Right lobe of liver (tissue), 6 donors: Measurements from ENCODE around the gene CACNA1C. TPM values are rescaled to one million over a fixed set of nuclear protein-coding genes. Genes with fewer than 3 reads are reported as not detected.

Experiments used
- ATAC-seq, 4 donors: fragments of 200-7000 bp; cut with Tn5 transposase; one replicate each; pipeline ENCODE4 v1.9.1; 2020; ENCODE audit warnings: mild to moderate bottlenecking in 4 of 4, moderate library complexity in 4 of 4
- DNase-seq, 3 donors: peaks; one replicate each; pipeline ENCODE4 v3.0.0-alpha.2; 2020
- H3K27ac ChIP-seq, 3 donors: fragments of 200-600 bp; one replicate each; pipeline ENCODE4 v1.8.0; 2022
- H3K27me3 ChIP-seq, 2 donors: fragments of 200-600 bp; one replicate each; pipeline ENCODE4 v1.8.0; 2022
- H3K36me3 ChIP-seq, 4 donors: fragments of 200-600 bp; sonication (generic) in 1 of 4; one replicate each; pipeline versions ENCODE4 v1.5.1 to v1.8.0; 2017 to 2022; ENCODE audit warnings: control low read depth in 1 of 4
- H3K4me1 ChIP-seq, 4 donors: fragments of 200-600 bp; sonication (generic) in 1 of 4; one replicate each; pipeline versions ENCODE4 v1.5.1 to v1.8.0; 2017 to 2022; ENCODE audit warnings: control low read depth in 1 of 4
- H3K4me3 ChIP-seq, 3 donors: fragments of 200-600 bp; one replicate each; pipeline ENCODE4 v1.8.0; 2022
- H3K9me3 ChIP-seq, 4 donors: fragments of 200-600 bp; sonication (generic) in 1 of 4; one replicate each; pipeline versions ENCODE4 v1.5.1 to v1.8.0; 2017 to 2022; ENCODE audit warnings: control low read depth in 1 of 4
- POLR2A ChIP-seq: fragments of 450-650 bp; IDR thresholded peaks from one replicate; pipeline ENCODE4 v1.6.1; 2017; ENCODE audit warnings: antibody characterized with exemption, mild to moderate bottlenecking
- WGBS: methylation state at CpG from one replicate; pipeline ENCODE4 v1.1.6; 2018; ENCODE audit warnings: low coverage, low lambda C conversion rate; ENCODE audit not compliant: insufficient coverage; ENCODE audit errors: missing lambda C conversion rate; 5-methylcytosine and 5-hydroxymethylcytosine counted together
- intact Hi-C, 2 donors: fragments of 100-400 bp; cut with DNase I; formaldehyde crosslinking; loops; one replicate each; pipeline versions ENCODE4 v1.11.2 to v1.14.1; 2022
- total RNA-seq, 6 experiments: library from RNA; depleted of rRNA in 2 of 6; stranded (reverse); fragments of >200 nt in 2 of 6; fragmentation: NEBNext Ultra II Directional in 3 of 6; extraction: Animal tissue kit (Norgen Biotek cat#: 25700) in 3 of 6; gene quantifications; one replicate each; pipeline versions ENCODE4 v1.1.0 to v1.2.4, GENCODE V29; 2016 to 2023
- TF ChIP-seq, protein P1 (sequence below), 4 donors: fragments of 200-600 bp in 3 of 4; fragments of 450-650 bp in 1 of 4; IDR thresholded peaks; one replicate each; pipeline versions ENCODE4 v1.5.1 to v1.8.0; 2016 to 2022; ENCODE audit warnings: antibody characterized with exemption in 4 of 4, mild to moderate bottlenecking in 2 of 4
- donor health status: DM: no; HTN: yes; CAD: no.
- donor health status: DM: no; HTN: no; CAD: no.
- donor health status: DM: no; HTN: no; CAD: no.
- donor health status: DM: no; HTN: yes; CAD: no.
- donor health status: DM: no; HTN: yes; CAD: no.

Gene CACNA1C
- total RNA-seq, 6 experiments from 2014 or later = 0.18 to 1.0 (median 0.57) TPM

DNA sequence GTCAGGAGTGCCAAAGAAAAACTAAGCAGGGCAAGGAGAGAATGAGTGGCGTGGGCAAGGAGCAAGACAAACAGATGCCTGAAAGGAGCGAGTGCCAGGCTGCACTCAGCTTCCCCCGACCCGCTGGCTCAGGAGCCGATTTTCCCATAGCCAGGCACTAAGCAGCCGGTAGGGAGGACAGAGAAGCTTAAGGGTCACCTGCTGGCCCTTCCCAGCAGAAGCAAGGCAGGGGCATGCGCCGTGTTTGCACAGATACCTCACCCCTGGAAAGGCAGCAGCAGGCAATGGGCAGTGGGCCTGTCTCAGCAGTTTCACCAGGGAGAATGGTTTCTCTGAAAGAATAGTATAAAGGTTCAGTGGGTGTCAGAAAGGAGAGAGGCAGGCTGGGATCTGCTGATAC is 637.1 kb downstream of the CACNA1C start:
- peaks cover 0 to 9% (median 0%) of the 10 kb centered on the region in 4 donors for H3K4me1 ChIP-seq
- WGBS = 63% methylated on average over 4 of the region's 8 CpGs
- H3K9me3 ChIP-seq = no peaks in the 10 kb centered on the region
- H3K27ac ChIP-seq = no peak overlapping the region
- ATAC-seq (no peak), DNase-seq (no peak)
- H3K27me3 ChIP-seq = no peaks in the 10 kb centered on the region
- no peak for TF ChIP-seq POLR2A
- TF ChIP-seq, protein P1, sequence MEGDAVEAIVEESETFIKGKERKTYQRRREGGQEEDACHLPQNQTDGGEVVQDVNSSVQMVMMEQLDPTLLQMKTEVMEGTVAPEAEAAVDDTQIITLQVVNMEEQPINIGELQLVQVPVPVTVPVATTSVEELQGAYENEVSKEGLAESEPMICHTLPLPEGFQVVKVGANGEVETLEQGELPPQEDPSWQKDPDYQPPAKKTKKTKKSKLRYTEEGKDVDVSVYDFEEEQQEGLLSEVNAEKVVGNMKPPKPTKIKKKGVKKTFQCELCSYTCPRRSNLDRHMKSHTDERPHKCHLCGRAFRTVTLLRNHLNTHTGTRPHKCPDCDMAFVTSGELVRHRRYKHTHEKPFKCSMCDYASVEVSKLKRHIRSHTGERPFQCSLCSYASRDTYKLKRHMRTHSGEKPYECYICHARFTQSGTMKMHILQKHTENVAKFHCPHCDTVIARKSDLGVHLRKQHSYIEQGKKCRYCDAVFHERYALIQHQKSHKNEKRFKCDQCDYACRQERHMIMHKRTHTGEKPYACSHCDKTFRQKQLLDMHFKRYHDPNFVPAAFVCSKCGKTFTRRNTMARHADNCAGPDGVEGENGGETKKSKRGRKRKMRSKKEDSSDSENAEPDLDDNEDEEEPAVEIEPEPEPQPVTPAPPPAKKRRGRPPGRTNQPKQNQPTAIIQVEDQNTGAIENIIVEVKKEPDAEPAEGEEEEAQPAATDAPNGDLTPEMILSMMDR (IDR thresholded peaks at IDR 0.05) = no peak
- no peak overlapping the region for H3K4me3 ChIP-seq
- intact Hi-C loops = no loop called here
- H3K36me3 ChIP-seq = no peaks in the 10 kb centered on the region

DNA sequence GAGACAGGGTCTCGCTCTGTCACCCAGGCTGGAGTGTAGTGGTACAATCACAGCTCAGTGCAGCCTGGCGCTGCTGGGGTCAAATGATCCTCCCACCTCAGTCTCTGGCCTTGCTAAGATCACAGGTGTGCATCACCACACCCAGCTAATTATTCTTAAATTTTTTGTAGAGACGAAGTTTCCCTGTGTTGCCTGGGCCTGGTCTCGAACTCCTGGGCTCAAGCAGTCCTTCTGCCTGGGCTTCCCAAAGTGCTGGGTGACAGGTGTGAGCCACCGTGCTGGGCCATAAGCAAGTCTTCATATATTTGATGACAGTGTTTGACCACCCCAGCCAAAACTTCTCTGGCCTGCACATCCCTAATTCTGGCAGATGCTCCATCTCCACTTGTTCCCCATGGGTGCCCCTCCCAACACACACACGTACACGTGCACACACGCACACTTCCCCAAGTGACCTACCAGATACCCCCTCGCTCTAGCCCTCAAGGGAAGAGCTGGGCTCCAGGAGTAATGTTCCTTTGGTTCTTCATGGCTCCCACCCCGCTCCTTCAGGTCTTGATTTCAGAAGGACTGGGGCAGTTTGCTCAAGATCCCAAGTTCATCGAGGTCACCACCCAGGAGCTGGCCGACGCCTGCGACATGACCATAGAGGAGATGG is 637.7 kb downstream of the CACNA1C start:
- Histone ChIP-seq H3K27ac (no peak overlapping the region), H3K4me1 (peaks cover 0 to 9% (median 0%) of the 10 kb centered on the region in 4 donors), H3K4me3 (peak overlapping the region in 2 of 3 donors; percentile 29 to 42), H3K27me3 (no peaks in the 10 kb centered on the region), H3K9me3 (no peaks in the 10 kb centered on the region), H3K36me3 (no peaks in the 10 kb centered on the region)
- ATAC-seq (no peak), DNase-seq (no peak)
- intact Hi-C loops = no loop called here
- WGBS = 38% methylated on average over 8 of the region's 14 CpGs
- TF ChIP-seq POLR2A = no peak
- TF ChIP-seq, protein P1 (IDR thresholded peaks at IDR 0.05) = no peak

DNA sequence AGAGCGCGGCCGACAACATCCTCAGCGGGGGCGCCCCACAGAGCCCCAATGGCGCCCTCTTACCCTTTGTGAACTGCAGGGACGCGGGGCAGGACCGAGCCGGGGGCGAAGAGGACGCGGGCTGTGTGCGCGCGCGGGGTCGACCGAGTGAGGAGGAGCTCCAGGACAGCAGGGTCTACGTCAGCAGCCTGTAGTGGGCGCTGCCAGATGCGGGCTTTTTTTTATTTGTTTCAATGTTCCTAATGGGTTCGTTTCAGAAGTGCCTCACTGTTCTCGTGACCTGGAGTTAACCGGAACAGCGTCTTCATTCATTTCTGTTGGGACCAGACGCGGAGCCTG is 638.2 kb downstream of the CACNA1C start:
- DNase-seq (no peak), ATAC-seq (peak; percentile 37 to 61 (median 44))
- Histone ChIP-seq H3K4me3 (peak overlapping the region; percentile 28 to 42 (median 29)), H3K36me3 (no peaks in the 10 kb centered on the region), H3K27ac (no peak overlapping the region), H3K9me3 (no peaks in the 10 kb centered on the region), H3K4me1 (peaks cover 0 to 9% (median 0%) of the 10 kb centered on the region in 4 donors), H3K27me3 (no peaks in the 10 kb centered on the region)
- intact Hi-C loops = no loop called here
- 0% methylated on average over 10 of the region's 28 CpGs for WGBS
- no peak for TF ChIP-seq POLR2A
- TF ChIP-seq, protein P1 (IDR thresholded peaks at IDR 0.05) = no peak

DNA sequence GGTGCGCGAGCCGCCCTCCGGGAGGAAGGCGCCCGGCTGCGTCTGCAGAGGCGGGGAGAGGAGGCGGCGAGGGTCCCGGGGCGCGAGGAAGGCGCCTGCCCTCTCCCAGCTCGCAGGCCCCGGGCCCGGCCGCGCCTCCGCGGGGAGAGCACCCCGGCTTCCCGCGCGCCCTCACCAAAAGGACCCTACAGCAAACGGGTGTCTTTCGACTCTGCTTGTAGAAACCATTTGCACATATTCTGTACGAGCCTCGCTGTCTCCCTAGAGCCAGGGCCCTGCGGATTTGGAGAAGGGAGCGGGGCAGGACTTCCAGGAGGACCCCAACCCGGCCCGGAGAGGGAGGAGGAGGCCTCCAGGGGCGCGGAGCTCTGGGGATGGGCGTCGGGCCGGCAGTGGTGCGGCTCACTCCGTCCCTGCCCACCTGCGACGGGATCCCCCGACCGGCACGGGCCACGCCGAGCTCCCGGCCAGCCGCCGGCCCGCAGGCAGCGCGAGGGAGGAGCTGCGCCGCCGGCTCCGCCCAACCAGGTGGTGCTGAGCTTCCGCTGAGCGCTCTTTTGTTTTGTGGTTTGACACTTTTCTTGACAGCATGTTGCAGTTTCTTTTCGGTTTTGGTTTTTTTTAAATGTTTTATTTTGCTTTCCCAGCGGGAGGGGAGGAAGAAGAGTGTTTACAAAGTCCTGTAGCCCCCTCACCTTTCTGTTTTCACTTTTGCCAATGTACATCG is 638.7 kb downstream of the CACNA1C start:
- 0% methylated on average over 7 of the region's 62 CpGs for WGBS
- ATAC-seq (peak; percentile 47 to 71 (median 54)), DNase-seq (no peak)
- H3K27me3 ChIP-seq = no peaks in the 10 kb centered on the region
- no peaks in the 10 kb centered on the region for H3K9me3 ChIP-seq
- no peak overlapping the region for H3K27ac ChIP-seq
- intact Hi-C loops = no loop called here
- peaks cover 0 to 9% (median 0%) of the 10 kb centered on the region in 4 donors for H3K4me1 ChIP-seq
- H3K36me3 ChIP-seq = no peaks in the 10 kb centered on the region
- TF ChIP-seq, protein P1 (IDR thresholded peaks at IDR 0.05) = no peak
- no peak for TF ChIP-seq POLR2A
- peak overlapping the region; percentile 28 to 42 (median 29) for H3K4me3 ChIP-seq
